NOMO-1 treated with DMSO at 0.1 percent for 48 hours (cell line): ENCODE results near the gene HIVEP1.
A peak's percentile ranks its signal among the peaks of the same experiment; 100 is the strongest.

ENCODE experiments used
- DNase-seq: peaks from one replicate; lab custom pipeline; 2025; ENCODE audit not compliant: unreplicated experiment; lab: John Stamatoyannopoulos, UW

The HIVEP1 gene

GRCh38 chr6:12012038-12012557 lies at the start of gene HIVEP1:
Gene HIVEP1, plus strand, starts transcription at chr6:12012312. Its CDS starts 3,317 bp downstream, at chr6:12015629.
- DNase-seq, result no peak

- DNase-seq, result no peak
Observed at GRCh38 chr6:11963756-11964500, 48.2 kb upstream of the HIVEP1 start.

DNA sequence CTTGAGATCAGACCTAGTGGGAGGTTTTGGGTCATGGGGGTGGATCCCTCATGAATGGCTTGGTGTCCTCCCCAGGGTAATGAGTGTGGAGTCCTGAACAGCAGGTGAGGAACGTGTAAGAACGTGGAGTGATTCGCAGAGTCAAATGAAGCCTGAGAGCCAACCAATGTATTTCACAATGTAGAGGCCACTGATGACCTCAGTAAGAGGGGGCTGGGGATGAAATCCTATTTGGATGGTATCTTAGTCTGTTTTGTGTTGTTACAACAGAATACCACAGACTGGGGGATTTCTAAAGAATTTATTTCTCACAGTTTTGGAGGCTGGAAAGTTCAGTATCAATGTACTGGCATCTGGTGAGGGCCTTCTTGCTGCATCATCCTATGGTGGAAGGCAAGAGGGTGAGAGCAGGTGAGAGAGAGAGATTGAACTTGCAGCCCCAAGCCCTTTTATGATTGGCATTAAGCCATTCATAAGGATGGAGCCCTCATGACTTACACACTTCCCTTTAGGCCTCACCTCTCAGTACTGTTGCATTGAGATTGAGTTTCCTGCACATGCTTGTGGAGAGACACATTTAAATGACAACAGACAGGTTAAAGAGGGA lies 47.3 kb upstream of the HIVEP1 start:
- DNase-seq, result no peak

- DNase-seq, result no peak
Observed at GRCh38 chr6:11965499-11965898, 46.6 kb upstream of the HIVEP1 start.

DNA sequence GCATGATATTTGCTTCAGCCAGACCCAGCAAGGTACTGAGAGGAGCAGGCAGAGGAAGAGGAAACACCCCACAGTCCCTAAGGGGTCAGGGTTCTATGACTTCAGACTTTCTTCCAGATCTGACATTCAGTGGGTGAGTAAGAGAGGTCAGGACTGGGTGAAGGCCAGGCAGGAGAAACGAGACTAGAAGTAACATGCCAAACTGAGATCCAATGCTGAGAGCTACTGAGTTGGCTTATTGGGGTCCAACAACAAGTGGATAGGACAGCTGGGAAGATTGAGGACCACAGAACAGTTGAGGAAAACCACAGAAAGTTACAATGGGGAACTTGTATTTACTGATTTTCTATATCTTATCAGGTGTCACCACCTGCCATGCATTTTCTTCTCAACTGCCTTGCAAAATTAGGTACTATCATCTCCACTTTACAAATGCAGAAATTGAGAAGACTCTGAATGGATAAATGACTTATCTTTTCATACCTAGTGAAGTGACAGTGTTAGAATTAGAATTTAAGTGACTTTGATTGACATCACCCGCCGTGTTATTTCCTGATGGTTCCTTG lies 43.8 kb upstream of the HIVEP1 start:
- DNase-seq, result no peak

DNA sequence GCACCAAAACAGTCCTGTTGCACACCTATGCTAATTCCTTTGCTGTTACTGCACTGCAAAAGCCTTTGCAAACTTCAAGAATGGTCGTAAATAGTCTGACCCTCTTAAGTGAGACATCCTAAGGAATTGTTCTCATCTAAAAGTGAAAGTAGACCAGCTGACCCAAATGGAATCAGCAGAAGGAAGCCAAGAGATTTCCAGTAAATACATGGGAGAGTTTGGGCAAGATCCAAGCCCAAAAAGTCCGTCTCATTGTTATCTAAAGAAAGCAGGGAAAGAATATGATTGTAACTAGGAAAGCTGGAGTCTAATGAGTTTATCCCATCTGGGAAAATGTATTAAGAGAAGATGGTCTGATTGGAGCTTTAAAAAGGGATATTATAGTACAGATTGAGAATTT lies 43.0 kb upstream of the HIVEP1 start:
- DNase-seq, result no peak

DNA sequence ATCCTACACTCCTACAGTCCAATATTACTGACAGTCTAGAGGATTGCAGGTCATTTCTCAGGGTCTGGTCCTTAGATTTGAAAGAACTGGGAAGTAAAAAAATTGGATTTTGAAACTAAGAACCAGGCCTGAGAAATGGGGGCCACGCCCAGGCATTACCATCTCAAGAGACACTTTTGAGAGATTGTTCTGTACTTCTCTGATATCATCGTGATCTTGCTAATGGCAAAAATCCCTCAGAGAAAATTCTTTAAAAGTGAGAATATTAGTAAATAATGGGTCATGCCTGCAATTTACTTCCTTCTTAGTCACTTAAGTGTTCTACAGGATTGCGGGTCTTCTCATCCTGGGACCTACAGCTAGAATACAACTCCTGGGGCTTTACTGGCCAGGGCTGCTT lies 42.0 kb upstream of the HIVEP1 start:
- no peak for DNase-seq

- no peak for DNase-seq
Observed at GRCh38 chr6:11971154-11971553, 41.0 kb upstream of the HIVEP1 start.

DNA sequence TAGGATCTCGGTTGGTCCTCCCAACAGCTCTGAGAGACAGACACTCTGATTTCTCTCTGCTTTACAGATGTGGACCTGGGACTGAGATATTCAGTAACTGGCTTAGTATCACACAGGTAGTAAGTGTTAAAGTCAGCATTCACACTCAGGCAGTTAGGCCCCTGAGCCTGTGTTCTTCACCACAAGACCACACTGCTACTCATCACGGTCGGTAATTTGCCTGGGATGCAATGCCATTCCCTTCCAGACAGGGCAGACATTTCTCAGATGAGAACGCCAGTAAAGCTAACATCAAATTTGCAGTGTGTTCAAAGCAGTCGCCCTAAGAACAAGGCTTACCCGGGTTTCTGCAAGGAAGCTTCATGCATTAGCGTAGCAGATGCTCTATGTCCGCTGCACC lies 39.8 kb upstream of the HIVEP1 start:
- DNase-seq, result no peak

GRCh38 chr6:11972806-11973205 lies 39.3 kb upstream of the HIVEP1 start:
- no peak for DNase-seq

GRCh38 chr6:11973238-11973637 lies 38.9 kb upstream of the HIVEP1 start:
- DNase-seq, result no peak

DNA sequence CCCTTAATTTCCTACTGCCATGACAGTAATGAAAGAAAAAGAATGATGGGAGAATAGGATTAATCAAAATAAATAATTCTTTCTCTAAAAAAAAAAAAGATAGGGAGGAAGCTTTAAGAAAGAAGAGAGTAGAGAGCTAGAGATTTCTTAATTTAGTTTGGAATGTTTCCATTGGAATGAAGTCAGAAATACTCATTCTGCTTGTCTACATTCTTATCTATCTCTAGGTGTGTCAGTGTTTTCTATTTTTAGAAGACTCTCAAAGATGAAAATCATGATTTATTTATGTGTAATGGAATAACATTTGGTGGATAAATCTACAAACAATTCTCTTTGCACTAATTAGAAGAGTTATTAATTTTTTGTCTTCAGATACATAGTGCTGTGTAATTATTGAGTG lies 38.0 kb upstream of the HIVEP1 start:
- no peak for DNase-seq

DNA sequence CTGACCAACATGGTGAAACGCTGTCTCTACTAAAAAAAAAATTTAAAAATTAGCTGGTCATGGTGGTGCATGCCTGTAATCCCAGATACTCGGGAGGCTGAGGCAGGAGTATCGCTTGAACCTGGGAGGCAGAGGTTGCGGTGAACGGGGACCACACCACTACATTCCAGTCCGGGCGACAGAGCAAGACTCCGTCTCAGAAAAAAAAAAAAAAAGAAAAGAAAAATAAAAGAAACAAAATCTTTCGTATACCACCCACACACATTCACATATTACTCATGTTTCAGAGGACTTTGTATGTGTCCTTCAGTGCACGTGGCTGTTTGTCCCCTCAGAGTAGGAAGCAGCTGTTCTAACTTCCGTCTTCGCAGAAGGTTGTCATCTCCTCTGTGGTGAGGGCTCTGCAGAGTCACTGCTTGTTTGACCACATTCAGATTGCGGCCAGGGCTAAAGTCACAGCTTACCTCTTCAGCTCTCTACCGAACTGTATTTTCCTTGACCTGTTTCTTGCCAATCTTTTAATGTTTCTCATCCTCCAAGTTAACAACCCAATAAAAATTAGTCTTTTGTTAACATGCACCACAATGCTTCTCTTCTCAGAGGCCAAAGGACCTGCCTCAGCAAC lies 36.6 kb upstream of the HIVEP1 start:
- DNase-seq, result peak; percentile 95

- no peak for DNase-seq
Observed at GRCh38 chr6:11976489-11976888, 35.6 kb upstream of the HIVEP1 start.

- no peak for DNase-seq
Observed at GRCh38 chr6:11977193-11977592, 34.9 kb upstream of the HIVEP1 start.

- no peak for DNase-seq
Observed at GRCh38 chr6:11977738-11978137, 34.4 kb upstream of the HIVEP1 start.

DNA sequence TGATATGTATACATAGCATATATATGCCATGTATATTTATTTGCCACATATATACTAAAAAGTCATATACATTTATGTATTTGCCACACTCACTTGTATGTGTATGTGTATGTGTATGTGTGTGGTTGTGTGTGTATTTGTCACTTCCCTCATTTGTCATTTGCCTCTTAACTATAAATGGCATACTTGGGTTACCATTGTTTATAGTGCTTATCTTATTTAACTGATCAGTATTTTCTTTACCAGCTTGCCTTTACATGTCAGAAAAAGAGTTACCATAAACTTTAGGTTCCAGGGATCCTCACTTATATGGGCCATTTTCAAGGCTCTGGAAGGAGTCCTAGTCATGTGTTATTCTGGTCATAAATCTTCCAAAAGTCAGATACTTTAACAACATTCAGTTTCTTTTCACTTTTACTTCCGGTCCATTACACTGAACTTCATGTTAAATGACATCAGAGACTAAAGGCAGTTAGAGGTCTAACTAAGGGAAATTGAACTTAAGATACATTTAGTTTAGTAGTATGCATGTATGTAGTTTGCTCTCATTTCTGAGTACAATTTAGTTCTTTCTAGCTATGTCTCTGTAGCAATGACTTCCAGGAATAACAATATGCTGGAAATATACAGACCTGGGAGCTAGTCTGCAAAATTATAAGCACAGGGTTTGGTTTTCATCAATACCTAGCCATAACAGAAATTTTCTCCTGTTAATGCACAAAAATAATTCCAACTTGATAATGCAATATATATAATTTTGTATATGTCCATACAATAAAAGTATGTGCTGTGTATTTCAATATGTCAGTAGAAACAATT lies 33.7 kb upstream of the HIVEP1 start:
- DNase-seq, result peak; percentile 27

DNA sequence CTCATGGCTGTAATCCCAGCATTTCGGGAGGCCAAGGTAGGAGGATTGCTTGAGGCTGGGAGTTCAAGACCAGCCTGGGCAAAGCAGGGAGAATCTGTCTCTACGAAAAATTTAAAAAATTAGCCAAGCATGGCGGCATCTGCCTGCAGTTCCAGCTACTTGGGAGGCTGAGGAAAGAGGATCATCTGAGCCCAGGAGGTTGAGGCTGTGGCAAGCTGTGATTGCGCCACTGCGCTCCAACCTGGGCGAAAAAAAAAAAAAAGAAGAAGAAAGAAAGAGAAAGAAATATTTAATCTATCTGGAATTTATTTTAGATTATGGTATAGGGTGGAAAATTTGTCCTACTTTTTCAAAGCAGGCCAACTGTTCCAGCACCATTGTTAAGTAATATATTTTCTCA lies 32.2 kb upstream of the HIVEP1 start:
- no peak for DNase-seq

- DNase-seq, result no peak
Observed at GRCh38 chr6:11983306-11983705, 28.8 kb upstream of the HIVEP1 start.

GRCh38 chr6:11987386-11987785 lies 24.7 kb upstream of the HIVEP1 start:
- DNase-seq, result no peak

DNA sequence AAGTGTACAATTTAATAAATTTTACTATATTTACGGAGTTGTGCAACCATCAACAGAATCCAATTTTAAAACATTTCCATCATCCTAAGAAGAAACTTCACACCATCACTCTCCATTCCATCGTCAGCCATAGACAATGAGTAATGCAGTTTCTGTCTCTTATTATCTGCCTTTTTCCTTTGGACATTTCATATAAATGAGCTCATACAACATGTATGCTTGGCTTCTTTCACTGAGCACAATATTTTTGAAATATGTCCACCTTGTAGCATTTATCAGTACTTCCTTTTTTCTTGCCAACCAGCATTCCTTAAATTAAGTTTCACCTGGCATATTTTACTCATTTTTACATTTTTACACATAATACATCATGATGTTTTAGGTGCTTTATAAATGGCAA lies 22.7 kb upstream of the HIVEP1 start:
- no peak for DNase-seq
